Neural crest cell (in vitro differentiated cells): ENCODE data around the gene SCO2. TPM values are rescaled to one million over a fixed set of nuclear protein-coding genes. Genes with fewer than 3 reads are reported as not detected.
"Not testable (repeated sequence)": the region's sequence is repeated elsewhere in the genome, so short reads cannot be mapped to it uniquely, and the experiment has no call there.

Source experiments
- DNase-seq: peaks from one replicate; pipeline ENCODE4 v3.0.0; 2021; ENCODE audit warnings: low read depth, mixed read lengths, low spot score
- H3K27ac Mint-ChIP-seq: one replicate; pipeline ENCODE4 v1.8.0; 2021; ENCODE audit warnings: mild to moderate bottlenecking, mixed read lengths; ENCODE audit not compliant: unreplicated experiment
- H3K27me3 Mint-ChIP-seq: 2 replicates; pipeline ENCODE4 v1.8.0; 2021; ENCODE audit warnings: low read depth, mild to moderate bottlenecking, mixed read lengths
- H3K36me3 Mint-ChIP-seq: 2 replicates; pipeline ENCODE4 v1.8.0; 2021; ENCODE audit warnings: low read depth, mild to moderate bottlenecking, mixed read lengths
- H3K4me1 Mint-ChIP-seq: 2 replicates; pipeline ENCODE4 v1.8.0; 2021; ENCODE audit warnings: mixed read lengths
- H3K4me3 Mint-ChIP-seq: one replicate; pipeline ENCODE4 v1.8.0; 2021; ENCODE audit warnings: mild to moderate bottlenecking, mixed read lengths
- H3K9me3 Mint-ChIP-seq: 2 replicates; pipeline ENCODE4 v1.8.0; 2021; ENCODE audit warnings: mixed read lengths
- CTCF ChIP-seq: fragments of 200-600 bp; sonication (generic); conservative IDR thresholded peaks from 2 replicates; pipeline ENCODE4 v1.5.0; 2021; ENCODE audit warnings: antibody characterized with exemption, mild to moderate bottlenecking
- total RNA-seq: library from RNA; stranded (reverse); gene quantifications from 2 replicates; pipeline ENCODE4 v1.2.1, GENCODE V29; 2021

Gene SCO2
- total RNA-seq, 1 donor from 2014 or later: 2.3 TPM

- DNase-seq: no peak
- H3K4me1 Mint-ChIP-seq: no peaks in the 10 kb centered on the region
- no peaks in the 10 kb centered on the region for H3K36me3 Mint-ChIP-seq
- H3K4me3 Mint-ChIP-seq: no peak overlapping the region
- no peak overlapping the region for H3K27ac Mint-ChIP-seq
- no peaks in the 10 kb centered on the region for H3K9me3 Mint-ChIP-seq
- TF ChIP-seq CTCF: no peak
- peaks cover 8% of the 10 kb centered on the region for H3K27me3 Mint-ChIP-seq
Measured at GRCh38 chr22:50546326-50547262, 21.2 kb upstream of the SCO2 start.

- Mint-ChIP-seq H3K36me3 (no peaks in the 10 kb centered on the region), H3K27me3 (peaks cover 10% of the 10 kb centered on the region), H3K9me3 (no peaks in the 10 kb centered on the region), H3K4me1 (no peaks in the 10 kb centered on the region), H3K4me3 (no peak within 1 kb of the TSS), H3K27ac (no peak within 1 kb of the TSS)
- DNase-seq: no peak
- no peak for TF ChIP-seq CTCF
Measured at GRCh38 chr22:50545522-50546325, 20.3 kb upstream of the SCO2 start, which contains the start of gene KLHDC7B. KLHDC7B (plus strand) TSS chr22:50545899; CDS start chr22:50546244, 345 bp downstream.

- TF ChIP-seq CTCF: no peak
- no peaks in the 10 kb centered on the region for H3K9me3 Mint-ChIP-seq
- DNase-seq: no peak
- no peaks in the 10 kb centered on the region for H3K36me3 Mint-ChIP-seq
- H3K4me1 Mint-ChIP-seq: no peaks in the 10 kb centered on the region
- H3K4me3 Mint-ChIP-seq: no peak overlapping the region
- peaks cover 14% of the 10 kb centered on the region for H3K27me3 Mint-ChIP-seq
- H3K27ac Mint-ChIP-seq: no peak overlapping the region
Measured at GRCh38 chr22:50544746-50545253, 19.4 kb upstream of the SCO2 start.

- peak; percentile 84 for DNase-seq
- peak; percentile 59 for TF ChIP-seq CTCF
- no peak overlapping the region for H3K27ac Mint-ChIP-seq
- H3K36me3 Mint-ChIP-seq: no peaks in the 10 kb centered on the region
- no peaks in the 10 kb centered on the region for H3K4me1 Mint-ChIP-seq
- H3K9me3 Mint-ChIP-seq: no peaks in the 10 kb centered on the region
- peaks cover 14% of the 10 kb centered on the region for H3K27me3 Mint-ChIP-seq
- H3K4me3 Mint-ChIP-seq: no peak overlapping the region
Measured at GRCh38 chr22:50544078-50544745, 18.8 kb upstream of the SCO2 start.

GRCh38 chr22:50542416-50542927 is 17.1 kb upstream of the SCO2 start:
- no peaks in the 10 kb centered on the region for H3K9me3 Mint-ChIP-seq
- no peak overlapping the region for H3K4me3 Mint-ChIP-seq
- H3K27me3 Mint-ChIP-seq: peaks cover 18% of the 10 kb centered on the region
- no peak for TF ChIP-seq CTCF
- H3K27ac Mint-ChIP-seq: no peak overlapping the region
- H3K4me1 Mint-ChIP-seq: no peaks in the 10 kb centered on the region
- no peak for DNase-seq
- no peaks in the 10 kb centered on the region for H3K36me3 Mint-ChIP-seq

GRCh38 chr22:50541667-50542026 is 16.2 kb upstream of the SCO2 start:
- not testable (repeated sequence) for H3K36me3 Mint-ChIP-seq, H3K4me1 Mint-ChIP-seq, H3K9me3 Mint-ChIP-seq, DNase-seq, H3K4me3 Mint-ChIP-seq, H3K27ac Mint-ChIP-seq
- peaks cover 24% of the 10 kb centered on the region for H3K27me3 Mint-ChIP-seq
